Measurements from ENCODE around the gene KRR1.
"Not testable (repeated sequence)": the region's sequence is repeated elsewhere in the genome, so short reads cannot be mapped to it uniquely, and the experiment has no call there.

The KRR1 gene

DNA sequence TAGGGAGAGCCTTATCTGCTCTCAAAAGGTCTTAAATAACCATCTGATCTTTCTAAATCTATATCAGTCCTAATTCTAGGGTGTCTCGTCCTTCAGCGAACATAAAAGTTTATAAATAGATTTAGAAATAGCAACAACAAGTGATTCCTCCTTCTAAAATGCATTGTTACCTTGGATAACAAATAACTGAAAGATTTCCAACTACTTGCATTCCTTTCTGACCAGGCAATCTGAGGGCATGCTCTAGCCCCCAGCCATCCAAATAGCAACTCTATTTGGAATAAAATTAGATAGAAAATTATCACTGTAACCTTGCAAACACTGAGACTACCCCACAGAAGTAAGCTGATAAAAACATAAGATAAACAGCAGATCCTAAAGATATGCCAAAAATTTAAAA, 21.8 kb upstream of the KRR1 start:
- H3K27me3 Mint-ChIP-seq = no peaks in the 10 kb centered on the region
- H3K4me3 Mint-ChIP-seq = no peak overlapping the region
- H3K27ac Mint-ChIP-seq = no peak overlapping the region
- no peaks in the 10 kb centered on the region for H3K36me3 Mint-ChIP-seq
- no peaks in the 10 kb centered on the region for H3K4me1 Mint-ChIP-seq
- no peaks in the 10 kb centered on the region for H3K9me3 Mint-ChIP-seq

DNA sequence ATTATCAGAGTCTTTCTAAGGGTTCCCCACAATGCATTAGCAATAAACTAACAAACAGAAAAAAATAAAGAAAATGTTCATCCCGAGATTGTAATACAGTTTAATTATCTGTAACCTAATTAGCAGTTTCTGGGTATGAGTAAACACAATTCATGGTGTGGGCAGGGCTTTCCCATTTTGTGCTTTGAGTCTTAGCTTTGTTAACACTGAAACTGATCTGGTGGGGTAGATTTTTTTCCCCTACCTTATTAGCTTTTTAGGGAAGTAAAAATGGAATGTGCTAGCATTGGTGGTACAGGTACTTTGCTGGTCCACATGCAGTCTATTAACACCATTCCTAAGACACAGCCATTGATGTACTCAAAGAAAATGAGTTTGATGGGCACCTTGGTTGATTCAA, 18.4 kb upstream of the KRR1 start:
- Mint-ChIP-seq H3K4me3 (no peak overlapping the region), H3K36me3 (no peaks in the 10 kb centered on the region), H3K4me1 (no peaks in the 10 kb centered on the region), H3K27ac (no peak overlapping the region), H3K27me3 (peaks cover 10% of the 10 kb centered on the region), H3K9me3 (no peaks in the 10 kb centered on the region)

- Mint-ChIP-seq H3K4me3 (no peak overlapping the region), H3K9me3 (no peaks in the 10 kb centered on the region), H3K27ac (no peak overlapping the region), H3K4me1 (no peaks in the 10 kb centered on the region), H3K27me3 (peaks cover 10% of the 10 kb centered on the region), H3K36me3 (no peaks in the 10 kb centered on the region)
Observed at GRCh38 chr12:75529316-75529715, 17.9 kb upstream of the KRR1 start.

DNA sequence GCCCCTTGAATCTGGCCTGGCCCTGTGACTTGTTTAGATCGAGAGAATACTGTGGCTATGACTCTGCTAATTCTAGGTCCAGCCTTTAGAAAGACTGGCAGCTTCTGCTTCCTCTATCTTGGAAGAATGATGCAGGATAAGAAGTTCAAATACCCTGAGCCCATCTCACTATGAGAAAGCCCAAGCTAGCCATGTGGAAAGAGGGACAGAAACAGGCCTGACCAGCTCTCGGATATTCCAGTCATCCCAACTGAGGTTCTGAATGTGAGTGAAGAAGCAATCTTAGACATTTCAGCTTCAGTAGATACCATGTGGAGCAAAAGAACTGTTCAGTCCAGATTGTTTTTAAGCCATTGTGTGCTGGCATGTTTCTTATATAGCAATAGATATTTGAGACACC, 17.3 kb upstream of the KRR1 start:
- Mint-ChIP-seq H3K27ac (no peak overlapping the region), H3K4me1 (no peaks in the 10 kb centered on the region), H3K27me3 (peaks cover 12% of the 10 kb centered on the region), H3K9me3 (no peaks in the 10 kb centered on the region), H3K36me3 (no peaks in the 10 kb centered on the region), H3K4me3 (no peak overlapping the region)

- Mint-ChIP-seq H3K27me3 (peaks cover 12% of the 10 kb centered on the region), H3K4me3 (no peak overlapping the region), H3K4me1 (no peaks in the 10 kb centered on the region), H3K36me3 (no peaks in the 10 kb centered on the region), H3K27ac (no peak overlapping the region), H3K9me3 (no peaks in the 10 kb centered on the region)
Observed at GRCh38 chr12:75528272-75528671, 16.9 kb upstream of the KRR1 start.

- H3K4me1 Mint-ChIP-seq = no peaks in the 10 kb centered on the region
- H3K4me3 Mint-ChIP-seq = no peak overlapping the region
- peaks cover 2% of the 10 kb centered on the region for H3K36me3 Mint-ChIP-seq
- peaks cover 13% of the 10 kb centered on the region for H3K27me3 Mint-ChIP-seq
- no peak overlapping the region for H3K27ac Mint-ChIP-seq
- H3K9me3 Mint-ChIP-seq = no peaks in the 10 kb centered on the region
Observed at GRCh38 chr12:75526655-75527511, 15.5 kb upstream of the KRR1 start.

- H3K4me1 Mint-ChIP-seq = no peaks in the 10 kb centered on the region
- H3K4me3 Mint-ChIP-seq = no peak overlapping the region
- no peaks in the 10 kb centered on the region for H3K9me3 Mint-ChIP-seq
- peaks cover 2% of the 10 kb centered on the region for H3K36me3 Mint-ChIP-seq
- no peak overlapping the region for H3K27ac Mint-ChIP-seq
- peaks cover 15% of the 10 kb centered on the region for H3K27me3 Mint-ChIP-seq
Observed at GRCh38 chr12:75525263-75525662, 13.9 kb upstream of the KRR1 start.

DNA sequence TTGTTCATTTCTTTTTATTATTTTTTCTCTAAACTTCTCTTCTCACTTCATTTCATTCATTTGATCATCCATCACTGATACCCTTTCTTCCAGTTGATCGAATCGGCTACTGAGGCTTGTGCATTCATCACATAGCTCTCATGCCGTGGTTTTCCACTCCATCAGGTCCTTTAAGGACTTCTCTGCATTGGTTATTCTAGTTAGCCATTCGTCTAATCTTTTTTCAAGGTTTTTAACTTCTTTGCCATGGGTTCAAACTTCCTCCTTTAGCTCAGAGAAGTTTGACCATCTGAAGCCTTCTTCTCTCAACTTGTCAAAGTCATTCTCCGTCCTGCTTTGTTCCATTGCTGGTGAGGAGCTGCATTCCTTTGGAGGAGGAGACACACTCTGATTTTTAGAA, 10.7 kb upstream of the KRR1 start:
- H3K27me3 Mint-ChIP-seq = peaks cover 12% of the 10 kb centered on the region
- H3K9me3 Mint-ChIP-seq, H3K4me1 Mint-ChIP-seq, H3K27ac Mint-ChIP-seq, H3K4me3 Mint-ChIP-seq, H3K36me3 Mint-ChIP-seq: not testable (repeated sequence)

GRCh38 chr12:75521224-75521623, 9.8 kb upstream of the KRR1 start:
- H3K4me1 Mint-ChIP-seq, H3K9me3 Mint-ChIP-seq, H3K27ac Mint-ChIP-seq, H3K27me3 Mint-ChIP-seq, H3K4me3 Mint-ChIP-seq, H3K36me3 Mint-ChIP-seq: not testable (repeated sequence)

- H3K36me3 Mint-ChIP-seq = peaks cover 3% of the 10 kb centered on the region
- peak overlapping the region; percentile 98 for H3K27ac Mint-ChIP-seq
- H3K4me3 Mint-ChIP-seq = peak overlapping the region; percentile 99
- H3K9me3 Mint-ChIP-seq = no peaks in the 10 kb centered on the region
- no peaks in the 10 kb centered on the region for H3K27me3 Mint-ChIP-seq
- H3K4me1 Mint-ChIP-seq = peaks cover 45% of the 10 kb centered on the region
Observed at GRCh38 chr12:75509621-75510020, 1.8 kb downstream of the KRR1 start.

DNA sequence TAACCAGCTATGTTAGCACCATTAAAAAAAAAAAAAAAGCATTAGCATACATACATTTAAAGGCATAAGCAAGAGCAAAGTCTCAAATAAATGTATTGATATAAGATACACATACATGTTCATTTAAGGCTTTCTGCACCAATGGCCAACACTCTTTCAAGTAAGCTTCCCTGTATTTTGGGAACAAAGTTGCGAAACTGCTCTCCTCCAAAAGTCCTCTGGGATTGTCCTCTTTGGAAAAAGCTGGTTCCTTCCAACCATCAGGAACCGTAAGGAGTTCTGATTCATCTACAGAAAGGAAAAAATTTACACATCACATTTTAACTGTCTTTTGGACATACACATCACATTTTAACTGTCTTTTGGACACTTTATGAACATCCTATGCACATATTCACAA, 3.2 kb downstream of the KRR1 start:
- Mint-ChIP-seq H3K9me3 (no peaks in the 10 kb centered on the region), H3K4me1 (peaks cover 49% of the 10 kb centered on the region), H3K36me3 (peaks cover 5% of the 10 kb centered on the region), H3K4me3 (no peak overlapping the region), H3K27ac (no peak overlapping the region), H3K27me3 (no peaks in the 10 kb centered on the region)

- Mint-ChIP-seq H3K4me3 (no peak overlapping the region), H3K27ac (peak overlapping the region; percentile 18), H3K9me3 (no peaks in the 10 kb centered on the region), H3K36me3 (peaks cover 5% of the 10 kb centered on the region), H3K4me1 (peaks cover 47% of the 10 kb centered on the region), H3K27me3 (no peaks in the 10 kb centered on the region)
Observed at GRCh38 chr12:75507086-75507485, 4.3 kb downstream of the KRR1 start.

GRCh38 chr12:75505706-75506312, 5.6 kb downstream of the KRR1 start:
- Mint-ChIP-seq H3K36me3 (peaks cover 5% of the 10 kb centered on the region), H3K4me3 (no peak overlapping the region), H3K27ac (peak overlapping the region; percentile 56), H3K27me3 (no peaks in the 10 kb centered on the region), H3K4me1 (peaks cover 40% of the 10 kb centered on the region), H3K9me3 (no peaks in the 10 kb centered on the region)

- no peak overlapping the region for H3K4me3 Mint-ChIP-seq
- H3K4me1 Mint-ChIP-seq = peaks cover 23% of the 10 kb centered on the region
- no peak overlapping the region for H3K27ac Mint-ChIP-seq
- H3K27me3 Mint-ChIP-seq = no peaks in the 10 kb centered on the region
- H3K9me3 Mint-ChIP-seq = no peaks in the 10 kb centered on the region
- peaks cover 8% of the 10 kb centered on the region for H3K36me3 Mint-ChIP-seq
Observed at GRCh38 chr12:75503866-75504265, 7.5 kb downstream of the KRR1 start.

DNA sequence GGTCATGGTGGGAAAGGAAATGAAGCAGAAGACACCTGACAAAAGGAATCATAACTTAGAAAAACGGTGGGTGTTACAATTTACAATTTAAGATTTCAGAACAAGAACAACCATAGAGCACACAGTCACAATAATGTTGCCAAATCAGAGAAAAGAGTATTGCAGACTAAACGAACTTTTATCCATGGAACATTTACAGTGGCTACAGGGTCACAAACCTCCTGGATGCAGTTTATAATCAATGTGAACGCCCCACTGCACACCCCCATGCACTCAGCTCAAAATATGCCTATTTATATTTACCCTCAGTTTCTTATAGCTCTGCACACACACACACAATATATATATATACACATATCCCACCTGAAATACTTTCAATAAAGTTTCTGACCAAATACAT, 8.0 kb downstream of the KRR1 start:
- peaks cover 20% of the 10 kb centered on the region for H3K4me1 Mint-ChIP-seq
- H3K9me3 Mint-ChIP-seq = no peaks in the 10 kb centered on the region
- peaks cover 8% of the 10 kb centered on the region for H3K36me3 Mint-ChIP-seq
- H3K27ac Mint-ChIP-seq = no peak overlapping the region
- no peaks in the 10 kb centered on the region for H3K27me3 Mint-ChIP-seq
- no peak overlapping the region for H3K4me3 Mint-ChIP-seq

DNA sequence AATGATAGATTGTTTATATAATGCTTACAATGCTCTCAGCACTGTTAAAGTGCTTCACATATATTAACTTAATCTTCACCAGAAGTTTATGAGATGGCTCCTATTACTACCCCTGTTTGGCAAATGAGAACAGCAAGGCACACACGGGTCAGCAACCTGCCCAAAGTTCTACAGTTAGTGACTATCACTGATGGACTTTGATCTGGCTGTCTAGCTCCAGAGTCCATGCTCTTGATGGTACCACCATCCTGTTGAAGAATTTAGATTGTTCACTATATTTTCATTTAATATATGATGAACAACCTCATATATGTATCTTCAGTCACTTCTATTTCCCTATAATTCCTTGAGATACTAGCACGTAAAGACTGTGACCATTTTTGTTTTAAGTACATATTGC, 20.2 kb downstream of the KRR1 start:
- H3K27ac Mint-ChIP-seq = peak overlapping the region; percentile 52
- H3K4me3 Mint-ChIP-seq = no peak overlapping the region
- H3K27me3 Mint-ChIP-seq = no peaks in the 10 kb centered on the region
- H3K9me3 Mint-ChIP-seq = no peaks in the 10 kb centered on the region
- peaks cover 34% of the 10 kb centered on the region for H3K4me1 Mint-ChIP-seq
- peaks cover 9% of the 10 kb centered on the region for H3K36me3 Mint-ChIP-seq
